HepG2 (cell line): Measurements from ENCODE around the gene VWA1. TPM values are rescaled to one million over a fixed set of nuclear protein-coding genes. Genes with fewer than 3 reads are reported as not detected.

ENCODE experiments used
- ATAC-seq: fragments of 200-7000 bp; cut with Tn5 transposase; 3 replicates; pipeline ENCODE4 v1.9.1; 2020; ENCODE audit warnings: mild to moderate bottlenecking, moderate library complexity
- BruUV-seq: library from RNA; stranded (reverse); fragments of 400-500 nt; replicated peaks from 2 replicates; lab custom pipeline; 2021; lab: Mats Ljungman, UMichigan
- CTCF ChIA-PET: fragments of 300-600 bp; formaldehyde crosslinking; extraction: SDS; loops from one replicate; lab custom pipeline; 2021; ENCODE audit warnings: low total read pairs, inconsistent platforms, low intra/inter-chr PET ratio; lab: Yijun Ruan, JAX
- POLR2A ChIA-PET: fragments of 350-600 bp; sonication (Branson Sonifier 250); formaldehyde crosslinking; loops from one replicate; lab custom pipeline; 2020; ENCODE audit warnings: antibody characterized with exemption, inconsistent platforms; lab: Yijun Ruan, JAX
- DNase-seq: peaks from one replicate; pipeline ENCODE4 v3.0.0-alpha.2; 2015; ENCODE audit warnings: low spot score
- FAIRE-seq: peaks from 3 replicates; lab custom pipeline; 2011; peaks lifted over from hg19 to GRCh38; lab: Jason Lieb, UNC
- H2AFZ ChIP-seq: one replicate; pipeline ENCODE4 v1.6.1; 2011; ENCODE audit warnings: low read length, inconsistent platforms
- H3K27ac ChIP-seq: fragments of 300-600 bp; 3 replicates; pipeline ENCODE4 v1.8.0; 2011; ENCODE audit warnings: mixed run types, mild to moderate bottlenecking, mixed read lengths, low read length, inconsistent platforms; ENCODE audit not compliant: insufficient read depth; ENCODE audit errors: extremely low read length
- H3K27me3 ChIP-seq, 2 experiments: fragments of 200-600 bp in 1 of 2; 2 replicates in 1 of 2; 3 replicates in 1 of 2; pipeline versions ENCODE4 v1.6.0 to v1.8.0; 2011; ENCODE audit warnings: low read length in 2 of 2, mild to moderate bottlenecking in 2 of 2, moderate library complexity in 2 of 2, inconsistent platforms in 1 of 2; ENCODE audit not compliant: insufficient read depth in 2 of 2, control insufficient read depth in 1 of 2
- H3K36me3 ChIP-seq, 2 experiments: fragments of 200-600 bp in 1 of 2; replicated peaks in 1 of 2; 2 replicates in 1 of 2; 3 replicates in 1 of 2; pipeline versions ENCODE4 v1.5.1 to v1.8.0; 2011; ENCODE audit warnings: low read length in 2 of 2, inconsistent platforms in 1 of 2; ENCODE audit not compliant: insufficient read depth in 2 of 2, control insufficient read depth in 1 of 2
- H3K4me1 ChIP-seq: 2 replicates; pipeline ENCODE4 v1.5.1; 2012; ENCODE audit warnings: low read length, inconsistent platforms; ENCODE audit not compliant: insufficient read depth
- H3K4me2 ChIP-seq: 2 replicates; pipeline ENCODE4 v1.6.0; 2011; ENCODE audit warnings: low read depth, low read length, inconsistent platforms
- H3K4me3 ChIP-seq, 3 experiments: fragments of 200-600 bp in 1 of 3; sonication (generic), shearing (Covaris generic) in 1 of 3; replicated peaks in 1 of 3; 2 replicates each; pipeline ENCODE4 v1.5.1; 2011 to 2016; ENCODE audit warnings: low read length in 3 of 3, inconsistent platforms in 2 of 3, low read depth in 2 of 3, mild to moderate bottlenecking in 2 of 3, control low read depth in 1 of 3, mixed read lengths in 1 of 3; ENCODE audit not compliant: insufficient read depth in 1 of 3
- H3K79me2 ChIP-seq: one replicate; pipeline ENCODE4 v1.6.1; 2011; ENCODE audit warnings: low read length, inconsistent platforms; ENCODE audit not compliant: insufficient read depth
- H3K9ac ChIP-seq: 2 replicates; pipeline ENCODE4 v1.6.0; 2011; ENCODE audit warnings: mild to moderate bottlenecking, low read depth, low read length, inconsistent platforms; ENCODE audit not compliant: insufficient read depth
- H3K9me3 ChIP-seq: 2 replicates; pipeline ENCODE4 v1.5.1; 2012; ENCODE audit warnings: mild to moderate bottlenecking, low read length
- H4K20me1 ChIP-seq: 2 replicates; pipeline ENCODE4 v1.6.0; 2011; ENCODE audit warnings: inconsistent platforms, mild to moderate bottlenecking, low read length, moderate library complexity; ENCODE audit not compliant: insufficient read depth
- KDM2A ChIP-seq: sonication (generic); formaldehyde crosslinking; IDR thresholded peaks from 2 replicates; pipeline ENCODE4 v1.4.0; 2020; ENCODE audit warnings: low read depth, missing genetic modification reagents, borderline replicate concordance
- MAZ ChIP-seq, 2 experiments: sonication (generic) in 1 of 2; formaldehyde crosslinking in 1 of 2; IDR thresholded peaks; 2 replicates each; pipeline versions ENCODE4 v1.5.0 to v1.6.1; 2012 to 2020; ENCODE audit warnings: low read depth in 2 of 2, mild to moderate bottlenecking in 2 of 2, borderline replicate concordance in 1 of 2, improper control_type of control experiment in 1 of 2, low read length in 1 of 2, missing genetic modification reagents in 1 of 2, moderate library complexity in 1 of 2
- RBAK ChIP-seq: sonication (generic); formaldehyde crosslinking; IDR thresholded peaks from 2 replicates; pipeline ENCODE4 v1.5.1; 2020; ENCODE audit warnings: mild to moderate bottlenecking, missing genetic modification reagents
- SNAPC2 ChIP-seq: sonication (generic); formaldehyde crosslinking; IDR thresholded peaks from 2 replicates; pipeline ENCODE4 v1.8.1; 2022; ENCODE audit warnings: mild to moderate bottlenecking, missing genetic modification reagents
- ZBTB38 ChIP-seq: sonication (generic); formaldehyde crosslinking; IDR thresholded peaks from 2 replicates; pipeline ENCODE4 v1.5.1; 2020; ENCODE audit warnings: mild to moderate bottlenecking, missing genetic modification reagents
- ZFYVE20 ChIP-seq: sonication (generic); formaldehyde crosslinking; IDR thresholded peaks from 2 replicates; pipeline ENCODE4 v1.8.0; 2023; ENCODE audit warnings: low read depth, mild to moderate bottlenecking, moderate library complexity, missing genetic modification reagents, borderline replicate concordance
- ZNF12 ChIP-seq: sonication (generic); formaldehyde crosslinking; IDR thresholded peaks from 2 replicates; pipeline ENCODE4 v1.5.0; 2020; ENCODE audit warnings: missing genetic modification reagents
- ZNF121 ChIP-seq: sonication (generic); formaldehyde crosslinking; IDR thresholded peaks from 2 replicates; pipeline ENCODE4 v1.5.0; 2020; ENCODE audit warnings: mild to moderate bottlenecking, missing genetic modification reagents
- ZNF274 ChIP-seq: sonication (generic); formaldehyde crosslinking; IDR thresholded peaks from 2 replicates; pipeline ENCODE4 v1.5.1; 2020; ENCODE audit warnings: mild to moderate bottlenecking, missing genetic modification reagents
- ZNF891 ChIP-seq: sonication (generic); formaldehyde crosslinking; IDR thresholded peaks from 2 replicates; pipeline ENCODE4 v1.5.0; 2020; ENCODE audit warnings: mild to moderate bottlenecking, missing genetic modification reagents
- WGBS: methylation state at CpG from one replicate; pipeline ENCODE4 v1.1.6; 2017; ENCODE audit warnings: low lambda C conversion rate; 5-methylcytosine and 5-hydroxymethylcytosine counted together
- in situ Hi-C: cut with HindIII; loops from 2 replicates; pipeline ENCODE4 v1.10.0; 2017; ENCODE audit warnings: low pct_unique_long_range_greater_than_20kb; ENCODE audit not compliant: extremely low pct_ligation_motif_present
- intact Hi-C: fragments of 100-400 bp; cut with micrococcal nuclease; formaldehyde crosslinking; loops from one replicate; pipeline ENCODE4 v1.10.0; 2022; ENCODE audit not compliant: unreplicated experiment
- polyA plus RNA-seq, 8 experiments: library from polyadenylated mRNA; depleted of rRNA in 3 of 8; stranded (reverse) in 7 of 8; unstranded in 1 of 8; fragments of >200 nt; fragmentation: Illumina TruSeq in 4 of 8; extraction: Trizol in 4 of 8; gene quantifications; 2 replicates each; pipeline versions ENCODE4 v1.2.1 to v1.2.3, GENCODE V29; 2011 to 2016; ENCODE audit warnings: low read depth in 4 of 8, missing spikeins in 1 of 8, mixed read lengths in 1 of 8; ENCODE audit not compliant: insufficient read depth in 1 of 8
- total RNA-seq, 5 experiments: library from RNA; depleted of rRNA; stranded (reverse); fragments of >200 nt; fragmentation: Illumina TruSeq; extraction: Trizol; gene quantifications; 2 replicates each; pipeline ENCODE4 v1.2.3, GENCODE V29; 2016; ENCODE audit warnings: low read depth in 1 of 5
- TF ChIP-seq, protein P1 (sequence below): sonication (generic); formaldehyde crosslinking; IDR thresholded peaks from 2 replicates; pipeline ENCODE4 v1.5.0; 2020; ENCODE audit warnings: missing genetic modification reagents, mild to moderate bottlenecking, borderline replicate concordance

Gene VWA1
- total and polyA plus RNA-seq, 2 of the 13 experiments (the other 11 are each of a cell fraction or from before 2014, with no cell fraction given) = 40.9 to 57.5 TPM

GRCh38 chr1:1490633-1491230 is 55.2 kb downstream of the VWA1 start (continued):
- TF ChIP-seq MAZ (IDR thresholded peaks at IDR 0.05; ENCODE audit: borderline replicate concordance, low read depth, low read length) (no peak), MAZ (CRISPR knock-in tag; IDR thresholded peaks at IDR 0.05; ENCODE audit: low read depth) (no peak), ZNF891 (CRISPR knock-in tag) (no peak), KDM2A (CRISPR knock-in tag) (no peak), ZNF274 (CRISPR knock-in tag) (no peak)
- TF ChIP-seq, protein P1, sequence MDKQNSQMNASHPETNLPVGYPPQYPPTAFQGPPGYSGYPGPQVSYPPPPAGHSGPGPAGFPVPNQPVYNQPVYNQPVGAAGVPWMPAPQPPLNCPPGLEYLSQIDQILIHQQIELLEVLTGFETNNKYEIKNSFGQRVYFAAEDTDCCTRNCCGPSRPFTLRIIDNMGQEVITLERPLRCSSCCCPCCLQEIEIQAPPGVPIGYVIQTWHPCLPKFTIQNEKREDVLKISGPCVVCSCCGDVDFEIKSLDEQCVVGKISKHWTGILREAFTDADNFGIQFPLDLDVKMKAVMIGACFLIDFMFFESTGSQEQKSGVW (CRISPR knock-in tag) = no peak

- no peak overlapping the region for H3K9ac ChIP-seq
- no peaks in the 10 kb centered on the region for H3K9me3 ChIP-seq
- no peak overlapping the region for H2AFZ ChIP-seq
- no peaks in the 10 kb centered on the region for H3K4me1 ChIP-seq
- H3K27me3 ChIP-seq = no peaks in the 10 kb centered on the region; a peak in 1 of 5 replicates
- no peak overlapping the region for H3K27ac ChIP-seq
- no peak for DNase-seq
- no peak for ATAC-seq
- H4K20me1 ChIP-seq = no peaks in the 10 kb centered on the region
- no peak overlapping the region for H3K4me2 ChIP-seq
- WGBS = 96% methylated on average over 10 of the region's 10 CpGs
- ChIA-PET POLR2A (no interaction called here), CTCF (no interaction called here)
- no peak overlapping the region for H3K4me3 ChIP-seq
- intact Hi-C loops = no loop called here
- TF ChIP-seq ZNF121 = no peak
- no peak for TF ChIP-seq SNAPC2 (CRISPR knock-in tag)
- peak; percentile 99 for TF ChIP-seq ZNF12 (CRISPR knock-in tag)
- no peak for TF ChIP-seq ZFYVE20
- TF ChIP-seq ZBTB38 (CRISPR knock-in tag) = no peak
- peak; percentile 84; the same call in 1 of the 2 replicates for TF ChIP-seq RBAK (CRISPR knock-in tag)
- no TSS peak for BruUV-seq
- no peaks in the 10 kb centered on the region for H3K79me2 ChIP-seq
- no peak for FAIRE-seq
- H3K36me3 ChIP-seq = peaks cover 21 to 42% of the 10 kb centered on the region in 2 experiments; a peak in 4 of 5 replicates
- in situ Hi-C loops = no loop called here
Measured at GRCh38 chr1:1491601-1492000, 56.1 kb downstream of the VWA1 start.

Other genes with a start within 250 kb of the VWA1 start
- not detected in 2 replicates for gene TNFRSF18, start 229.1 kb upstream of the VWA1 start, total RNA-seq (2016; rRNA removed; fragmentation: Illumina TruSeq; extraction: Trizol)
- not detected in 2 replicates for gene TNFRSF18, start 229.1 kb upstream of the VWA1 start, polyA plus RNA-seq (2011; rRNA removed)
- gene TNFRSF4, start 221.5 kb upstream of the VWA1 start, total RNA-seq (2016; rRNA removed; fragmentation: Illumina TruSeq; extraction: Trizol) = not detected in 2 replicates
- gene TNFRSF4, start 221.5 kb upstream of the VWA1 start, polyA plus RNA-seq (2011; rRNA removed) = 0.21 TPM in 1 of 2 replicates, not detected in the other
- gene SDF4, start 203.7 kb upstream of the VWA1 start, total RNA-seq (2016; rRNA removed; fragmentation: Illumina TruSeq; extraction: Trizol) = 45.3 and 107 TPM in 2 replicates
- 80.8 and 99.6 TPM in 2 replicates for gene SDF4, start 203.7 kb upstream of the VWA1 start, polyA plus RNA-seq (2011; rRNA removed)
- 9.2 and 14.2 TPM in 2 replicates for gene B3GALT6, start 203.5 kb upstream of the VWA1 start, total RNA-seq (2016; rRNA removed; fragmentation: Illumina TruSeq; extraction: Trizol)
- gene B3GALT6, start 203.5 kb upstream of the VWA1 start, polyA plus RNA-seq (2011; rRNA removed) = 3.9 and 5.8 TPM in 2 replicates
- gene C1QTNF12, start 189.0 kb upstream of the VWA1 start, total RNA-seq (2016; rRNA removed; fragmentation: Illumina TruSeq; extraction: Trizol) = 0.29 and 0.64 TPM in 2 replicates
- 0.18 and 0.29 TPM in 2 replicates for gene C1QTNF12, start 189.0 kb upstream of the VWA1 start, polyA plus RNA-seq (2011; rRNA removed)
- 22.1 and 29.4 TPM in 2 replicates for gene UBE2J2, start 161.8 kb upstream of the VWA1 start, total RNA-seq (2016; rRNA removed; fragmentation: Illumina TruSeq; extraction: Trizol)
- 25.4 and 28.8 TPM in 2 replicates for gene UBE2J2, start 161.8 kb upstream of the VWA1 start, polyA plus RNA-seq (2011; rRNA removed)
- gene SCNN1D, start 155.3 kb upstream of the VWA1 start, total RNA-seq (2016; rRNA removed; fragmentation: Illumina TruSeq; extraction: Trizol) = 0.93 and 2.6 TPM in 2 replicates
- gene SCNN1D, start 155.3 kb upstream of the VWA1 start, polyA plus RNA-seq (2011; rRNA removed) = 2.3 and 4.7 TPM in 2 replicates
- 16.4 and 29.4 TPM in 2 replicates for gene ACAP3, start 127.8 kb upstream of the VWA1 start, total RNA-seq (2016; rRNA removed; fragmentation: Illumina TruSeq; extraction: Trizol)
- gene ACAP3, start 127.8 kb upstream of the VWA1 start, polyA plus RNA-seq (2011; rRNA removed) = 50.8 and 56.3 TPM in 2 replicates
- gene PUSL1, start 127.1 kb upstream of the VWA1 start, total RNA-seq (2016; rRNA removed; fragmentation: Illumina TruSeq; extraction: Trizol) = 21.7 and 22.2 TPM in 2 replicates
- 8.3 and 9.8 TPM in 2 replicates for gene PUSL1, start 127.1 kb upstream of the VWA1 start, polyA plus RNA-seq (2011; rRNA removed)
- 46.4 and 52.8 TPM in 2 replicates for gene INTS11, start 111.0 kb upstream of the VWA1 start, total RNA-seq (2016; rRNA removed; fragmentation: Illumina TruSeq; extraction: Trizol)
- gene INTS11, start 111.0 kb upstream of the VWA1 start, polyA plus RNA-seq (2011; rRNA removed) = 94.8 and 104 TPM in 2 replicates
- 7.2 and 9.3 TPM in 2 replicates for gene CPTP, start 110.9 kb upstream of the VWA1 start, total RNA-seq (2016; rRNA removed; fragmentation: Illumina TruSeq; extraction: Trizol)
- 5.5 and 8.0 TPM in 2 replicates for gene CPTP, start 110.9 kb upstream of the VWA1 start, polyA plus RNA-seq (2011; rRNA removed)
- gene TAS1R3, start 104.4 kb upstream of the VWA1 start, total RNA-seq (2016; rRNA removed; fragmentation: Illumina TruSeq; extraction: Trizol) = 0.15 TPM in 1 of 2 replicates, not detected in the other
- gene TAS1R3, start 104.4 kb upstream of the VWA1 start, polyA plus RNA-seq (2011; rRNA removed) = 0.13 and 0.20 TPM in 2 replicates
- 42.8 and 60.4 TPM in 2 replicates for gene DVL1, start 86.3 kb upstream of the VWA1 start, total RNA-seq (2016; rRNA removed; fragmentation: Illumina TruSeq; extraction: Trizol)
- gene DVL1, start 86.3 kb upstream of the VWA1 start, polyA plus RNA-seq (2011; rRNA removed) = 30.8 and 49.5 TPM in 2 replicates
- gene MXRA8, start 77.1 kb upstream of the VWA1 start, total RNA-seq (2016; rRNA removed; fragmentation: Illumina TruSeq; extraction: Trizol) = 5.4 and 19.8 TPM in 2 replicates
- 44.8 and 71.0 TPM in 2 replicates for gene MXRA8, start 77.1 kb upstream of the VWA1 start, polyA plus RNA-seq (2011; rRNA removed)
- 161 and 175 TPM in 2 replicates for gene AURKAIP1, start 60.5 kb upstream of the VWA1 start, total RNA-seq (2016; rRNA removed; fragmentation: Illumina TruSeq; extraction: Trizol)
- 64.6 and 69.5 TPM in 2 replicates for gene AURKAIP1, start 60.5 kb upstream of the VWA1 start, polyA plus RNA-seq (2011; rRNA removed)
- 19.6 and 105 TPM in 2 replicates for gene CCNL2, start 36.4 kb upstream of the VWA1 start, total RNA-seq (2016; rRNA removed; fragmentation: Illumina TruSeq; extraction: Trizol)
- 340 and 452 TPM in 2 replicates for gene CCNL2, start 36.4 kb upstream of the VWA1 start, polyA plus RNA-seq (2011; rRNA removed)
- 127 and 175 TPM in 2 replicates for gene MRPL20, start 28.4 kb upstream of the VWA1 start, total RNA-seq (2016; rRNA removed; fragmentation: Illumina TruSeq; extraction: Trizol)
- gene MRPL20, start 28.4 kb upstream of the VWA1 start, polyA plus RNA-seq (2011; rRNA removed) = 59.0 and 59.2 TPM in 2 replicates
- gene ANKRD65, start 14.4 kb upstream of the VWA1 start, total RNA-seq (2016; rRNA removed; fragmentation: Illumina TruSeq; extraction: Trizol) = 28.3 and 30.1 TPM in 2 replicates
- gene ANKRD65, start 14.4 kb upstream of the VWA1 start, polyA plus RNA-seq (2011; rRNA removed) = 12.1 and 13.2 TPM in 2 replicates
- 3.2 and 4.7 TPM in 2 replicates for gene ATAD3C, start 14.0 kb downstream of the VWA1 start, total RNA-seq (2016; rRNA removed; fragmentation: Illumina TruSeq; extraction: Trizol)
- 2.4 and 3.5 TPM in 2 replicates for gene ATAD3C, start 14.0 kb downstream of the VWA1 start, polyA plus RNA-seq (2011; rRNA removed)
- gene ATAD3B, start 36.1 kb downstream of the VWA1 start, total RNA-seq (2016; rRNA removed; fragmentation: Illumina TruSeq; extraction: Trizol) = 21.1 and 31.1 TPM in 2 replicates
- gene ATAD3B, start 36.1 kb downstream of the VWA1 start, polyA plus RNA-seq (2011; rRNA removed) = 9.6 and 15.4 TPM in 2 replicates
- 33.4 and 49.0 TPM in 2 replicates for gene ATAD3A, start 76.5 kb downstream of the VWA1 start, total RNA-seq (2016; rRNA removed; fragmentation: Illumina TruSeq; extraction: Trizol)
- gene ATAD3A, start 76.5 kb downstream of the VWA1 start, polyA plus RNA-seq (2011; rRNA removed) = 10.6 and 15.5 TPM in 2 replicates
- gene TMEM240, start 104.9 kb downstream of the VWA1 start, total RNA-seq (2016; rRNA removed; fragmentation: Illumina TruSeq; extraction: Trizol) = not detected in 2 replicates
- gene TMEM240, start 104.9 kb downstream of the VWA1 start, polyA plus RNA-seq (2011; rRNA removed) = 0.17 and 0.21 TPM in 2 replicates
- 63.5 and 67.1 TPM in 2 replicates for gene SSU72, start 139.2 kb downstream of the VWA1 start, total RNA-seq (2016; rRNA removed; fragmentation: Illumina TruSeq; extraction: Trizol)
- gene SSU72, start 139.2 kb downstream of the VWA1 start, polyA plus RNA-seq (2011; rRNA removed) = 41.7 and 42.8 TPM in 2 replicates
- 2.0 and 2.5 TPM in 2 replicates for gene FNDC10, start 164.4 kb downstream of the VWA1 start, total RNA-seq (2016; rRNA removed; fragmentation: Illumina TruSeq; extraction: Trizol)
- gene FNDC10, start 164.4 kb downstream of the VWA1 start, polyA plus RNA-seq (2011; rRNA removed) = 2.2 and 3.1 TPM in 2 replicates
- gene MIB2, start 179.8 kb downstream of the VWA1 start, total RNA-seq (2016; rRNA removed; fragmentation: Illumina TruSeq; extraction: Trizol) = 10.3 and 30.4 TPM in 2 replicates
- gene MIB2, start 179.8 kb downstream of the VWA1 start, polyA plus RNA-seq (2011; rRNA removed) = 19.9 and 31.3 TPM in 2 replicates
- 0.75 and 1.0 TPM in 2 replicates for gene MMP23B, start 196.5 kb downstream of the VWA1 start, total RNA-seq (2016; rRNA removed; fragmentation: Illumina TruSeq; extraction: Trizol)
- 0.61 and 2.0 TPM in 2 replicates for gene MMP23B, start 196.5 kb downstream of the VWA1 start, polyA plus RNA-seq (2011; rRNA removed)
- gene CDK11B, start 223.3 kb downstream of the VWA1 start, total RNA-seq (2016; rRNA removed; fragmentation: Illumina TruSeq; extraction: Trizol) = 12.4 and 15.1 TPM in 2 replicates
- gene CDK11B, start 223.3 kb downstream of the VWA1 start, polyA plus RNA-seq (2011; rRNA removed) = 3.6 and 3.9 TPM in 2 replicates